Endothelial cell of umbilical vein (primary cell): ENCODE results near the gene KATNB1. TPM values are rescaled to one million over a fixed set of nuclear protein-coding genes. Genes with fewer than 3 reads are reported as not detected.

Experiments
- BruUV-seq: library from RNA; stranded (reverse); fragments of 400-500 nt; replicated peaks from 2 replicates; lab custom pipeline; 2021; lab: Mats Ljungman, UMichigan
- CTCF ChIA-PET: fragments of 300-600, 350-600 bp; sonication (Branson Sonifier 250); formaldehyde crosslinking; loops from one replicate; lab custom pipeline; 2021; ENCODE audit warnings: antibody characterized with exemption, inconsistent platforms; lab: Charles Lee
- POLR2A ChIA-PET: fragments of 300-600, 350-600 bp; sonication (Branson Sonifier 250); formaldehyde crosslinking; loops from one replicate; lab custom pipeline; 2021; ENCODE audit warnings: antibody characterized with exemption, inconsistent platforms; lab: Charles Lee
- DNase-seq: peaks from one replicate; pipeline ENCODE4 v3.0.0-alpha.2; 2011; ENCODE audit warnings: low read depth, low spot score
- FAIRE-seq: peaks from 2 replicates; lab custom pipeline; 2011; peaks lifted over from hg19 to GRCh38; lab: Jason Lieb, UNC
- H2AFZ ChIP-seq: 2 replicates; pipeline ENCODE4 v1.6.0; 2012; ENCODE audit warnings: low read depth, low read length, control low read depth, inconsistent platforms
- H3K27ac ChIP-seq: 2 replicates; pipeline ENCODE4 v1.5.1; 2011; ENCODE audit warnings: low read depth, mild to moderate bottlenecking, control low read depth, low read length, moderate library complexity; ENCODE audit not compliant: insufficient read depth
- H3K27me3 ChIP-seq, 2 experiments: 2 replicates each; pipeline versions ENCODE4 v1.6.0 to v1.6.1; 2011; ENCODE audit warnings: low read length in 2 of 2, mixed read lengths in 1 of 2; ENCODE audit not compliant: control insufficient read depth in 2 of 2, insufficient read depth in 2 of 2
- H3K36me3 ChIP-seq, 2 experiments: 2 replicates in 1 of 2; 3 replicates in 1 of 2; pipeline ENCODE4 v1.5.1; 2011; ENCODE audit warnings: low read length in 2 of 2, mild to moderate bottlenecking in 1 of 2, moderate library complexity in 1 of 2; ENCODE audit not compliant: control insufficient read depth in 2 of 2, insufficient read depth in 2 of 2; ENCODE audit errors: extremely low read depth in 1 of 2
- H3K4me1 ChIP-seq: 3 replicates; pipeline ENCODE4 v1.5.1; 2011; ENCODE audit warnings: mild to moderate bottlenecking, low read length; ENCODE audit not compliant: control insufficient read depth, insufficient read depth; ENCODE audit errors: extremely low read depth
- H3K4me2 ChIP-seq: 2 replicates; pipeline ENCODE4 v1.6.1; 2011; ENCODE audit warnings: low read length, control low read depth, mixed read lengths; ENCODE audit not compliant: insufficient read depth
- H3K4me3 ChIP-seq, 3 experiments: fragments of 200-600 bp in 1 of 3; sonication (generic), shearing (Covaris generic) in 1 of 3; replicated peaks in 1 of 3; 2 replicates each; pipeline ENCODE4 v1.5.1; 2011 to 2016; ENCODE audit warnings: control low read depth in 3 of 3, low read length in 3 of 3, mild to moderate bottlenecking in 2 of 3, inconsistent platforms in 1 of 3, low read depth in 1 of 3, moderate library complexity in 1 of 3; ENCODE audit not compliant: insufficient read depth in 1 of 3
- H3K79me2 ChIP-seq: 2 replicates; pipeline ENCODE4 v1.6.0; 2012; ENCODE audit warnings: low read length, inconsistent platforms; ENCODE audit not compliant: control insufficient read depth, insufficient read depth
- H3K9ac ChIP-seq: replicated peaks from 2 replicates; pipeline ENCODE3; 2011; ENCODE audit warnings: low read length, control low read depth; ENCODE audit not compliant: insufficient read depth; ENCODE audit errors: extremely low read depth
- H3K9me1 ChIP-seq: replicated peaks from 3 replicates; pipeline ENCODE4 v1.6.0; 2011; ENCODE audit warnings: mild to moderate bottlenecking, low read length; ENCODE audit not compliant: control insufficient read depth, insufficient read depth; ENCODE audit errors: extremely low read depth
- H3K9me3 ChIP-seq: replicated peaks from 2 replicates; pipeline ENCODE4 v1.5.1; 2012; ENCODE audit warnings: low read length, inconsistent platforms; ENCODE audit not compliant: control insufficient read depth, insufficient read depth
- H4K20me1 ChIP-seq: replicated peaks from 2 replicates; pipeline ENCODE3; 2011; ENCODE audit warnings: mild to moderate bottlenecking, low read length; ENCODE audit not compliant: control insufficient read depth, insufficient read depth; ENCODE audit errors: extremely low read depth
- CTCF ChIP-seq, 2 donors: IDR thresholded peaks; 1 replicate in 1 of 2; 2 replicates in 1 of 2; pipeline ENCODE4 v1.5.1; 2011; ENCODE audit warnings: low read length in 2 of 2, mild to moderate bottlenecking in 2 of 2, moderate library complexity in 2 of 2, control low read depth in 1 of 2, inconsistent platforms in 1 of 2, low read depth in 1 of 2; ENCODE audit not compliant: insufficient read depth in 1 of 2; ENCODE audit errors: extremely low read depth in 1 of 2
- EZH2 ChIP-seq: IDR thresholded peaks from 2 replicates; pipeline ENCODE4 v1.6.1; 2012; ENCODE audit warnings: borderline replicate concordance, low read depth, mild to moderate bottlenecking, moderate library complexity, low read length, inconsistent platforms; ENCODE audit not compliant: severe bottlenecking
- FOS ChIP-seq: IDR thresholded peaks from 2 replicates; pipeline ENCODE4 v1.6.1; 2011; ENCODE audit warnings: mild to moderate bottlenecking, low read length, moderate library complexity, borderline replicate concordance; ENCODE audit not compliant: insufficient read depth
- GATA2 ChIP-seq: IDR thresholded peaks from 2 replicates; pipeline ENCODE4 v1.7.0; 2011; ENCODE audit warnings: low read depth, mild to moderate bottlenecking, moderate library complexity, mixed read lengths, low read length; ENCODE audit not compliant: insufficient read length, insufficient read depth
- JUN ChIP-seq: IDR thresholded peaks from 2 replicates; pipeline ENCODE4 v1.6.1; 2011; ENCODE audit warnings: borderline replicate concordance, low read depth; ENCODE audit not compliant: insufficient read length, insufficient read depth
- MAX ChIP-seq: IDR thresholded peaks from 2 replicates; pipeline ENCODE4 v1.6.1; 2011; ENCODE audit not compliant: insufficient read depth, insufficient read length
- MYC ChIP-seq: IDR thresholded peaks from one replicate; pipeline ENCODE4 v1.6.1; 2011; ENCODE audit warnings: mild to moderate bottlenecking, low read depth, low read length
- POLR2A ChIP-seq: IDR thresholded peaks from 2 replicates; pipeline ENCODE4 v1.6.1; 2012; ENCODE audit warnings: low read depth, mild to moderate bottlenecking, control low read depth, low read length
- POLR2AphosphoS5 ChIP-seq: IDR thresholded peaks from 2 replicates; pipeline ENCODE4 v1.6.1; 2012; ENCODE audit warnings: low read depth, mild to moderate bottlenecking, control low read depth, low read length, moderate library complexity; ENCODE audit not compliant: insufficient read depth
- dilution Hi-C: fragments of 300-500 bp; cut with MboI; formaldehyde crosslinking; loops from one replicate; pipeline ENCODE4 v1.15.0; 2019; ENCODE audit warnings: low sequenced_read_pairs; ENCODE audit not compliant: extremely low pct_ligation_motif_present
- intact Hi-C: fragments of 100-400 bp; cut with micrococcal nuclease; formaldehyde crosslinking; loops from one replicate; pipeline ENCODE4 v1.10.0; 2022
- polyA plus RNA-seq, 4 experiments: library from polyadenylated mRNA; depleted of rRNA in 3 of 4; stranded (reverse) in 3 of 4; unstranded in 1 of 4; fragments of >200 nt; gene quantifications; 2 replicates each; pipeline versions ENCODE4 v1.2.1 to v1.2.3, GENCODE V29; 2011 to 2012; ENCODE audit warnings: missing spikeins in 1 of 4
- total RNA-seq: library from RNA; stranded (reverse); gene quantifications from 2 replicates; pipeline ENCODE4 v1.2.3, GENCODE V29; 2021

The KATNB1 gene
- total and polyA plus RNA-seq, 2 donors (not counting 3 experiments of a cell fraction or from before 2014, with no cell fraction given) = 25.9 to 35.9 TPM

GRCh38 chr16:57738844-57739243 is 3.3 kb downstream of the KATNB1 start:
- Histone ChIP-seq H4K20me1 (no peaks in the 10 kb centered on the region), H3K27ac (no peak overlapping the region), H3K9me1 (no peaks in the 10 kb centered on the region), H3K36me3 (peaks cover 0 to 6% of the 10 kb centered on the region in 2 experiments), H3K4me1 (peaks cover 19% of the 10 kb centered on the region), H3K4me2 (no peak overlapping the region), H3K4me3 (no peak overlapping the region), H3K9me3 (no peaks in the 10 kb centered on the region), H3K27me3 (no peaks in the 10 kb centered on the region), H3K9ac (no peak overlapping the region), H2AFZ (no peak overlapping the region), H3K79me2 (no peaks in the 10 kb centered on the region)
- TF ChIP-seq CTCF (IDR thresholded peaks at IDR 0.05; ENCODE audit: extremely low read depth in 1 of 2, insufficient read depth in 1 of 2, low read depth in 1 of 2, low read length in 2 of 2) (no peak), GATA2 (no peak), POLR2AphosphoS5 (no peak), POLR2A (no peak), EZH2 (no peak), JUN (no peak), FOS (no peak), MYC (no peak), MAX (no peak)
- dilution Hi-C loops (no loop called here), intact Hi-C loops (loop anchor here (10.0 kb wide), 1 partner anchor 386 kb away; the partner anchor contains the start of gene CFAP20)
- BruUV-seq = no TSS peak
- no peak for DNase-seq
- FAIRE-seq = no peak
- ChIA-PET POLR2A (no interaction called here), CTCF (no interaction called here)
